ENCODE data around the gene ARRB1. TPM values are rescaled to one million over a fixed set of nuclear protein-coding genes. Genes with fewer than 3 reads are reported as not detected.
A peak's percentile ranks its signal among the peaks of the same experiment; 100 is the strongest.

The ARRB1 gene
- total and polyA plus RNA-seq, 2 of the 13 experiments (the other 11 are each of a cell fraction or from before 2014, with no cell fraction given): 22.5 to 35.7 TPM

GRCh38 chr11:75399344-75400145 lies 48.1 kb upstream of the ARRB1 start, which contains the start of gene RPS3 (continued):
- TF ChIP-seq AKNA (CRISPR knock-in tag; IDR thresholded peaks at IDR 0.05; ENCODE audit: borderline replicate concordance): no peak; the same call in 1 of the 2 replicates
- TF ChIP-seq CEBPZ (IDR thresholded peaks at IDR 0.05; ENCODE audit: low read length): no peak
- TF ChIP-seq ZNF253 (CRISPR knock-in tag; IDR thresholded peaks at IDR 0.05; ENCODE audit: borderline replicate concordance): no peak
- TF ChIP-seq HBP1 (CRISPR knock-in tag; IDR thresholded peaks at IDR 0.05; ENCODE audit: low read depth): peak; percentile 91; the same call in 1 of the 2 replicates
- peak; percentile 99 for TF ChIP-seq DR1 (CRISPR knock-in tag; IDR thresholded peaks at IDR 0.05)
- TF ChIP-seq MEIS1 (CRISPR knock-in tag; IDR thresholded peaks at IDR 0.05; ENCODE audit: borderline replicate concordance): no peak
- no peak for TF ChIP-seq ZC3H4 (CRISPR knock-in tag; IDR thresholded peaks at IDR 0.05; ENCODE audit: borderline replicate concordance)
- peak; percentile 29; the same call in 1 of the 2 replicates for TF ChIP-seq ZNF639 (CRISPR knock-in tag; conservative IDR thresholded peaks at IDR 0.05)
- peak; percentile 44; the same call in 1 of the 2 replicates for TF ChIP-seq ATF3 (CRISPR knock-in tag; IDR thresholded peaks at IDR 0.05)
- TF ChIP-seq TOE1 (CRISPR knock-in tag; IDR thresholded peaks at IDR 0.05): no peak; the same call in 1 of the 2 replicates
- TF ChIP-seq KDM5A (IDR thresholded peaks at IDR 0.05; ENCODE audit: borderline replicate concordance, low read length): peak; percentile 43; the same call in 1 of the 2 replicates
- TF ChIP-seq YY1 (IDR thresholded peaks at IDR 0.05; ENCODE audit: insufficient read depth, insufficient replicate concordance, low read depth, low read length): peak; percentile 92
- 0 out of 2 replicates have a peak, but pooled peaks have one; percentile 43 for TF ChIP-seq ISX (CRISPR knock-in tag; conservative IDR thresholded peaks at IDR 0.05)
- TF ChIP-seq ZBTB14 (CRISPR knock-in tag; IDR thresholded peaks at IDR 0.05): peak; percentile 54
